T1000 (cell line): ENCODE results near the gene PAPPA.

Source experiments
- DNase-seq: peaks from one replicate; lab custom pipeline; 2025; ENCODE audit warnings: mixed read lengths; lab: John Stamatoyannopoulos, UW

Gene PAPPA

DNA sequence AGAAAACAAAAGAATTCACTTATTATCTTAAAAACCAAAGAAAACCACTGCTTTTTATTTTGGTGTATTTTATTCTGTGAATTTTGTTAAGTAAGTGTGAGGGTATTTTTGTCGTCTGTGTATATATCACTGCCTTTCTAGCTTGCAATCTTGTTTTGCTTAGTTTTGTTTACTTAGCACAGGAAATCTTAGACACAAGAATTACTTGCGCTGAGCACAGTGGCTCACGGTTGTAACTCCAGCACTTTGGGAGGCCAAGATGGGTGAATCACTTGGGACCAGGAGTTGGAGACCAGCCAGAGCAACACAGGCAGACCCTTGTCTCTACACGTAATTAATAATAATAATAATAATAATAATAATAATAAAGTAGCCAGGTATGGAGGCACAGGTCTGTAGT is 230.3 kb downstream of the PAPPA start:
- DNase-seq = no peak

DNA sequence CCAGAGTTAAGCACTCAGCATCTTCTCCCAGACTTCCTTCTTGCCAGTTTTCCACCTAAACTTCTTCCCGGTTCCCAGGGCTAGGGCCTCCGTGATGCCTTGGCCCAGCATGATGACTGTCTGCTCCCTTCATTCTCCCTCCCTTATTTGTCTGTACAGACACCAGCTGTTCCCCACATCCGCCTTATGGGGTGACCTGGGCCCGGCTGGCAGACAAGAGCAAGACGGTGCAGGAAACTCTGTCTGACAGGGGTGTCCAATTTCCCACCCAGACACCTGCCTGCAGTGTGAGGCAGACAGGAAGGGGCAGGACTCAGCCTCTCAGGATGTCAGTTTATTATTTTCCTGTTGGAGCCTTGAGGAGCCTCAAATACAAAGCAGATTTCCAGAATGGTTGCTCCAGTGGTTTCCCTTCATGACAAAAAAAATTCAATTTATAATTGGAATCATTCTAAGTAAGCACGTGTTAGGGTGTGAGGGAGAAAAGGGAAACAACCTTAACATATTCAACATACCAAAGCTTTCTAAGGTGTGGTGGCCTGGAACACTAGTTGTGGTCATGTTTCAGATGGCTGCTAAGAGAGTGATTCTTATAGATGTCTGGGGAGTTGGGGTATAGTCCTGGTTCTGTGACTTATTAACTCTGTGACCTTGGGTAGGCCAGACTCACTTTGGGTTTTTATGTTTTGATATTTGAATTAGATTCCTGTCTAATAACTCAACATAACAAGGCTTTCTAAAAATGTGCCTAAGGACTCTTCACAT is 234.5 kb downstream of the PAPPA start:
- DNase-seq = no peak

DNA sequence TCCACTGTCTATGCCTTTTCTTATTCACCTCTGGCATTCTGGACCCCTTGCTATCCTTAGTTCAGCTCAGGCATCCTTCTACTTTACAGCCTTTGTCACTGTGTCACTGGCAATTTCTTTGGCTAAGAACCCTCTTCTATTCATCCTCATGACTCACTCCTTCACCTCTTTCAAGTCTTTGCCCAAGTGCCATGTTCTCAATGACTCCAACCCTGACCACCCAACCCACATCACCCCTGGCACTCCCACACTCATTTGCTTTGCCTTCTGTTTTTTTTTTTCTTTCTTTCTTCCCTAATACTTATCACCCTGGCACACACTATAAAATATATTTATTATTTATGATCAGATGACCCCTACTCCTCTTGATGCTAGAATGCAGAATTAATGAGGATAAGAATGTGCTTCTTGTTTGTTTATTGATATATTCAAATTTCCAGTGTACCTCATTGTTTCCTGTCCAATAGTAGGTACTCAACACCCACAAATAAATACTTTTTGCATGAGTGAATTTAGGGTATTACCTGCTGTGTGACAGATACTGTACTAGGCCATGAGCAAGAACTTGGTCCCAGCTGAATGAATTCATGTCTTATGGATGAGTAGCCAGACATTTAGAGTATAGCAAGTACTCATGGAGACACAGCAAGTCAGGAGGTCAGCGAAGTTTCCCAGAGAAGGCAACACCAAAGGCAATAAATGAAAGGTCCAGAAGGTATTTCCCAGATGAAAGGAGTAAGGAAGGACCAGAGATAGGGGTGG is 236.1 kb downstream of the PAPPA start:
- no peak for DNase-seq

DNA sequence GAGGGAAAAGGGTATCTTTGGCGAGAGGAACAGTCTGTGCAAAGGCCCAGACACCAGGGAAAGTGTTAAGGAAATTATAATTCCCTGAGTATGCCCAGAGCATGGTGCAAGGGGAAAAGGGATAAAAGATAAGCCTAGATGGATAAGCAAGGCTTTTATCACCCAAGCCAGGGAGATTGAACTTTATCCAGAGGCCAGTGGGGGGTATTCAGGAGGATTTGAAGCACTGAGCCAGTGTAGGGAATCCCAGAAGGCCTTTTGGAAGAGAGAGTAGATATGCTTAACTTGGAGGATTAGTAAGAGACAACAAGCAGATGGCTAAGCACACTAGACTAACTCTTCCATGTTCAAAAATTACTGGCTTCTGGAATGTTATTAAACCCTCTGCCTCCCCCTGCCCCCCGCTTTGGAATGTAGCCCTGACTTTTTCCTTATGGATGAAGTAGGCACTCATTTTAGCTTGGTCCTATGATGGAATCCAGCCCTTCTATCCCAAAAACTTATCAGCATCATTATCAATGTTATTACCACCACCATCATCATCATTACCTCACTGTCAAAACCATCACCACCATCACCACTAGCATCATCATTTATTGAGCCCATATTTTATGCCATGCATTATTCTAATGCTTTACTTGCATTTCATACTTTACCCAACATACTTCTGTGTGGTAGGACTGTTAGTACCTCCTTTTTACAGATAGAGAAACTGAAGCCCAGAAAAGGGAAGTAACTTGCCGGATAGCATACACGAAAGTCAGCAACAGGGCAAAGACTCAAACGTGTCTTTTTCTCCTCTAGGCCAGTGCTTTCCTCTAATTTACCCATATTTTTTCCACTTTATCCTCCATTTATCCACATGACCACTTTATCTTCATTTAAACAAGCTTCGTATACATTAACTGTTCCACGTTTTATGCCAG is 237.0 kb downstream of the PAPPA start:
- no peak for DNase-seq

DNA sequence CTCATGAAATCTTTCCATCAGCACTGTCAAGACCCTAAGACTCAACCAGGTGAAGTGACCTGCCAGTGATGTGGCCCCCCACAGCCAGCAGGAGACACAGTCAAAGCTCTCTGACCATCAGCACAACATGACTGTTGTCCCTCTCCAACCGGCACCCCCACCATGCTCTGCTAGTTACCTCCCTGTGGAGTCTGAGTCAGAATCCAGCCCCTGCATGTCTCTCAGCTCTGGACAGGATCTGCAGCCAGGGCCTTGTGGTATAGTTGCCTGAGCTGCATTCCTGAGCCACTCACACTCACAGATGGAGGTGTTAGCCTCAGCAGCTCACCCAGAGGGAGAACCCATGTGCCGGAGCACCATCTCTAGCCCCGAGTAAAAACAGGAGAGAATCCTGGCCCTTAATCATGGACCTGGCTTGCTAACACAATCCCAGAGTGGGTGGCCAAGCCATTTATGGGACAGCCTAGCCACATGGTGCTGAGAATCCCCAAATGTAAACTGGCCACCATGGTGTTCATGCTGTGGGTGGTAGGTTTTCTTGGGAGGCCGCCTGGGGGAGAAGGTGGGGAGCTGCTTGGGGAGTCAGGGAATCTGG is 237.8 kb downstream of the PAPPA start:
- no peak for DNase-seq

DNA sequence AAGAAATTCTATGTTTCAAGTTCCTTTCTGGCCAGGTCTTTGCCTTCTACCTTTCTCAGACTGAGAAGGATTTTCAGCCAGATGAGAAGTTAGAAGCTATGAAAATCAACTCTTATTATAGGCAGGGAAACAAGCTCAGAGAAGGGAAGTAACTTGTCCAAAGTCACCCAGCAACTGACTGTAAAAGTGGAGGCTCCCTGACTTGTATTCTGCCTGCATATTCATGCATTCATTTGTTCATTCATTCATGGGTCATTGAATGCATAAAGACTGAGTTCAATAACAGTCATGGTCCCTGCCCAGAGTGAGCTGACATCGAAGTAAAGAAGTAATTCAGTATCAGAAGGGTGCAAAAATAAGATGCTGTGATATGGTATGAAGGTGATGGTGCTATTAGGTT is 239.6 kb downstream of the PAPPA start:
- DNase-seq = no peak

DNA sequence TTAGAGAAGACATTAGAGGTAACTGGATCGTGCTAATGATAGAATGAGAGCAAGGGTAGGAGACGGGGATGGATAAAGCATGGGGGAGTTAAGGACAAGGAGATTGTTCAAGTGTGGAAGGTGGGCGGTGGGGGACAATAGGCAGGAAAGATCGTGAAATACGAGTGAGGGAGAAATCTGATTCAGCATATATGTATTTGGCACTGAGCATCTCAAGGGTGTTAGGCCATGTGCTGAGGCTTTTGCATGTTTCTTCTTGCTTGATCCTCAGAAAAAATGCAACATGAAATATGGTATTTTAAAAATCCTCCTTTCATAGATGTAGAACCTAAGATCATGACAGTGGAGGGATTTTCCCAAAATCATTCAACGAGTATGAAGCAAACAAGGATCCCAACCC is 240.5 kb downstream of the PAPPA start:
- DNase-seq = no peak

DNA sequence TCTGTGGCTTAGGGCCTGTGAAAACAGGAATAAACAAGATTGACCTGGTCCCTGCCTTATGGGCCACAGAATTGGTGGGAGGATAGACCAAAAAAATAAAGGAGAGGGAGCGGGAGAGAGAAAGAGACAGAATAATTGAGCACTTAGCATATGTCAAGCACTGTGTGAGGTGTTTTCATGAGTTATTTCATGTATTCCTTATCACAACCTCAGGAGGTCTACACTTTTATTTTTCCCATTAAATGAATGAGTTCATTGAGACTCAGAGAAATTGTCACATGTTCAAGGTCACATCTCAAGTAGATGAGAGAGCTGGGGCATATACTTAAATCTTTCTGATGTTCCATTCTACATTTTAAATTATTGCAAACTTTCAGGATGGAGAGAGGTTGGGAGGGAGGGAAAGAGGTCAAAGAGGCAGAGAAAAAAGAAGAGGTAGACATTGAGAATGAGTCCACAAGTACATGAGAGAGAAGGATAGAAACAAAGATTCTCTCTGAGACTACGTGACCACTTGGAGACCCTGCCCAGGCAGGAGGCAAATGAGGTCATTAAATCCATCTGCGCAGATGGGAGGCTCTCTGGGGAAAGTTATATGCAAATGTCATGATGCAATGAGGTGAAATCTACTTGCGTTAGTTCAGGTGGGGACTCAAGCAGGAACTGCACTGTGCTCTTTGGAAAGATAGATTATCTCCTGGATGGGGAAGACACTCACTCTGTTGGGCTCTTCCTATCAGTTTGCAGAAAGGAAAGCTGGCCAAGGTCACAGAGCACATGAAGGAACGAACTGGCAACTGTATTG is 241.5 kb downstream of the PAPPA start:
- no peak for DNase-seq

DNA sequence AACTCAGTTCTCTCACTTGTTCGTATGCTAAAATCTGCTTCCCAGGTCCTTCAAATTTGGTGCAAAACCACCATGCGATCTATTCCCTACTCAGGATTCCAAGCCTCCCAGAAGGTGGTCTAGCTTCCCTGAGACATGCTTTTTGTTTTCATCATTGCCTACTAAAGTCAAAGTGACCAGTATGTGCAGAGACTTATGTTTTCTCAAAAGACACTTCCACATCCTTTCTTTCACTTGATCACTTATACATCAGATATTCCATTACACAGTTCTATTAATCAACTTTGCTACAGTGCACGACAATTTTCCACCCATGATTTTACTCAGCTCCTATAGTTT is 242.1 kb downstream of the PAPPA start:
- DNase-seq = no peak

DNA sequence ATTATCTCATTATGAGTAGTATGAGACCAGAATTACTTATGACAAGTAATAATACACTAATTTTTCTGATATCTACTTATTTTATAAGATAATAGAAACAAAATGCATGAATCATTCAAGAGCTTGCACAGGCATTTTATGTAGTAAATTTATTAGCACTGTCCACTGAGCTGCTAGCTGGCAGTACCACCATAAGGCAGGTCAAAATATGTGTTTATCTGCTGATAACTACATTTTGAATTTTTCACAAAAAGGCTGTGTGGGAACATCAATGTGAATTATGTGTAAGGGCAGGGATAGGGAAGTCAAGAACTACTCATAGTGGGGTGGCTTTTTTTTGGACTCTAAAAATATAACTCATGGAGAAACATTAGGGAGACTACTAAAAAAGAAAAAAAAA is 249.6 kb downstream of the PAPPA start:
- DNase-seq = no peak

DNA sequence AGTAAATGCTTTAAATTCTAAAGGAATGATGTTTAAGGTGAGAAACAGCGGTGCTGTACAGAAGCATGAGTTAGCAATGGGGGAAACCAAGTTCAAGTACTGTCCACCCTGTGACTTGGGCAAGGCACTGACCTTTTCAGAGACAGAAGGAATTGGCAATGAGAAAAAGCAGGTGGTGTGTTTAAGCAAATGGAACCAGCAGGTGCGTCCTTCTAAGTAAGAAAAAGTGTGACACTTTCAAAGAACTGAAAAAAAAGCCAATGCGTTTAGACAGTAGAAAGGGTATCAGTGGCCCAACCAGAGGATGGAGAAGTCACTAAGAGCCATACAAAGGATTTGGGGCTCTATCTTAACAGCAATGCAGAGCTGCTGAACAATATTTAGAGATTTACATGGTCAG is 250.6 kb downstream of the PAPPA start:
- DNase-seq = no peak

DNA sequence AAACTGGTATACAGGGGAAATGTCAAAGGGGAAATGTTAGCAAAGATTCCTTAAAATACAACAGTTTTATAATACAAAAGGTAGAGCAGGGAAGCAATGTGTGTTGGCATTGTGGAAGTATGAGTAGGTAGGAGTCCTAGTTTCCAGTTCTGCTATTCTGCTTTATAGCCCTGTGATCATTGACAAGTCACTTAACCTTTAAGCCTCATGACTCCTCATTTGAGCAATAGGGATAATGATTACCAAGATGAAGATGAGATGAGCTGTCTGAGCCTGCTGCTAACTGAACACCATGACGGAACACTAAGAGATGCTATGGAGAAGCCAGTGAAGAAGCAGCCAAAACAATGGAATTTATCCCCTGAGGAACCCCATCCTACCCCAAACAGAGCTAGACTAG is 251.7 kb downstream of the PAPPA start:
- no peak for DNase-seq

DNA sequence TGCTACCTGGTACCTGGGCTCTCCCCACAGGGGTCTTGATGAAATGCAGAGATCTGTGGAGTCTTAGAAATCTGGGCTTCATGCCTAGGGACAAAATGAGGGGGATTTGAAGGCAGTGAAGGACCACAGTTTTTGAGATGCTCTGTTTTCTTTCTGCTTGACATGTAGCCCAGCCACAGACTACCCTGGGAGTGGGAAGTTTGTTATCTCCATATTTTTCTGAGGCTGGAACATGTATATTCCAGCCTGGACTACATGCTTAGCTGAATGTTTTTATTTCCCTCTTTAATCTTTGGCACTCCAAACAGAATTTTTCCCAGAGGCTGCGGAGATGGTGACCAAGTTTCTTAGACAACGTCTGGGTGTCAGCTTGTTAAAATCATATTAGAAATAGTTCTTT is 252.9 kb downstream of the PAPPA start:
- no peak for DNase-seq

DNA sequence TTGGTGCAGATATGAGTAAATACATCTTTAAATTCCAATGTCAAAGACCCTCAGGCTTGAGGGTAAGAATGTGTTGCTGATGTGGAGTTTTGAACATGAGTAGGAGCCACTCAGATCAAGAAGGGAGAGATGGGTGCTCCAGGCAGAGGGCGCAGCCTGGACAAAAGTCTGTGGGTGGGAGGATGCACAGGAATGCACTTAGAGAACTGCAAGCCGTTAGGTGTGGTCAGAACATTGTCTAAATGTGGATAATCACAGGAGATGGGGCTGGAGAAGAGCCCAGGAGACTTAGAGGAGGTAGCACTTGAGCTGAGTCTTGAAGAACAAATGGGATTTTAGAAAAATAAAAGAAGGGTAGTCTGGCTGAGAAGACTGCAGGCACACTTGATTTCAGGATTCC is 255.5 kb downstream of the PAPPA start:
- DNase-seq = no peak

DNA sequence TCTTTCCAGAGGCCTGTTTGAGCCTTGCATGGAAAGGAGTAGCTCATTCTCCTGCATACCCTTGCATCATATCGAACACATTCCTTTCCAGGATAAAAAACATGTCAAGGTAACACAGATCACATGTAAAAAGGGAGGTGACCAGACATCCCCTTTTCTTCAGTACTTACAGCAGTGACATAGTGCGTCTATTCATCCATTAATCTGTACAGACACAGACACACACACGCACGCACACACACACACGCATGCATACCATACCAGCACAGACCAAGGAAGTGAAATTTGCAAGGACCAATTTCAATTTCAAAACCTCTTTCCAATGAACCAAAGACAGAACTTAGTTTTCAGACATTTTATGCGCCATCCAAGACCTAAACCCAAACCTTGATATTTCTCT is 256.0 kb downstream of the PAPPA start:
- no peak for DNase-seq

DNA sequence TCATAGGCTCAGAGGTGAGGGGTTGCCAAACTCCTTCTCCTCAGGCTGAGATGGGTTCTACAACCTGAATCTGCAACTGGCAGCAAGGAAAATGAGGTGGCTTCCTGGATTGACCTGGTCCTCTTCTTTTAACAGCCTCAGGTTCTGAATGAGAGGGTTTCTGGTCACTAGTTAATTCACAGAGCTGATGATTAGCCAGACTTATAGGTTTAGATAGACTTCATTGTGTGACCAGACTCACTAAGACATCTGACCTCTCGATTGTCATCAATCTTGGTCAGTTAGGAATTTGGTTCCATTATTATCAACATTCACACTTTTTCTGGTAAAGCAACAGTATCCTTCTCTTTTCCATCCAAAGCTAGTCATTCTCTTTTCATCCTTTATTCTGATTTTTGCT is 257.9 kb downstream of the PAPPA start:
- no peak for DNase-seq

DNA sequence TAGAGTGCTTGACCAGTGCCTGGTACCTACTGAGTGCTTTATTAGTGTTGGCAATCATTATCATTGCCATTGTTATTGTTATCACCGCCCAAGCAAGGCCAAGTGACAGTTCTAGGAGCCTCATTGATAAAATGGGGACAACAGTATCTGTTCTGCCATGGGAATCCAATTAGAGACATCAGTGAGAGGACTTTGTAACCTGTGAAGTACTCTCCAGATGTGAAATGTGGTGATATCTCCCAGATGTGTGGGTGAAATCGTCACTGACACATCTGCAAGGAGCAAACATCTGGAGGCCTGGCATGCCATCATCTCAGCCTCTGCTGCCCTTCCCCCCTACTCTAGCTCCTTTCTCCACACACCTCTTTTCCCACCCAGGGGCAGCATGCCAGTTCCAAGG is 260.8 kb downstream of the PAPPA start:
- no peak for DNase-seq

DNA sequence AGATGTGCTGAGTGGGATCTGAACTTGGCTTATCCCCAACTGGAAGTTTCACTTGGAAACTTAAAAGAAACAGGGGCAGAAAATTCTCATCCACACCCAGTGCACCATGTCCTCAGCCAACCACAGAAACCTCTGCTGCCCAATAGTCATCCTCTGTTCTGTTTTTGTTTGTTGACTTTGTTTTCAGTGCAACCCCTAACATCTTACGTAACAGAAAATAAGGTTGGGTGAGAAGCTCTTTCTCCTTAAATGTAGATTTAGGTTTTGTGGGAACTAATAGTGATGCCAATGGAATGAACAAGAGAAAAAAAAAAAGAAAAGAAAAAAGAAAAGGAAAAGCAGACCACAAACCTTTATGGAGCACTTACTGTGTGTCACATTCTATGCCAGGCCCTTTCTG is 262.8 kb downstream of the PAPPA start:
- DNase-seq = no peak

DNA sequence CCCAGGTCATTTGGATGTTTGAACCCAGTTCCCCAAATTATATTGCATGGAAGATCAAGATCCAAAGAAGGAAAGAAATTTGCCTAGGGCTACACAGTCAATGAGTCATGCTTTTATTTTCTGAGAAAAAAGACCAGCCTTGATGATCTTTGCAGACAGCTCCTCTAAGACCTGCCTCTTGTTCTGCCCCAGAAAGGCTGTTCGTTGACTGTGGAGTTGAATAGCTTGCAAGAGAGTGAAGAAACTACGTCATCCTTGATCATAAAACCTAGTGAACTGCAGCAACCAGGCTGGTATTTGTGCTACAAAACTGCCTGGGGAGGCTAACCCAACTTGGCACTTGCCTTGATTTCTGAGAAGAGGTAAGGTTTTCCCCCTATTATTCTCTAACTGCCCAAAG is 263.9 kb downstream of the PAPPA start:
- no peak for DNase-seq

DNA sequence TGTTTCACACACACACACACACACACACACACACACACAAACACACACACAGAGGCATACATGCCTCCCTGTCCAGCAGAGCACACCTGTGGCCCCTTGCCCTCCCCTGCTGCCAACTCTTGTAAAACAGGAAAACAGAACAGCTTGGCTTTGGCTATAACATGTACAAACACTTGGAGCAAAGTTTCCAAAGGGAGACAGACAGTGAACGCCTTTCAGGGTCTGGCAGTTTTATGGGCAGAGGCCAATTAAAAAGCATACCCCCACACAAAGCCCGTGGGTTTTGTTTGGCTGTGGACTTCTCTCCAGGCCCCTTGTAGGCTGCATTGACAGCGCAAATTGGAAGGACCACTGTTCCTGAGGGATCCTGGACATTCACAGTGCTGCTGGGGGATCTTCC is 265.6 kb downstream of the PAPPA start:
- DNase-seq = no peak

DNA sequence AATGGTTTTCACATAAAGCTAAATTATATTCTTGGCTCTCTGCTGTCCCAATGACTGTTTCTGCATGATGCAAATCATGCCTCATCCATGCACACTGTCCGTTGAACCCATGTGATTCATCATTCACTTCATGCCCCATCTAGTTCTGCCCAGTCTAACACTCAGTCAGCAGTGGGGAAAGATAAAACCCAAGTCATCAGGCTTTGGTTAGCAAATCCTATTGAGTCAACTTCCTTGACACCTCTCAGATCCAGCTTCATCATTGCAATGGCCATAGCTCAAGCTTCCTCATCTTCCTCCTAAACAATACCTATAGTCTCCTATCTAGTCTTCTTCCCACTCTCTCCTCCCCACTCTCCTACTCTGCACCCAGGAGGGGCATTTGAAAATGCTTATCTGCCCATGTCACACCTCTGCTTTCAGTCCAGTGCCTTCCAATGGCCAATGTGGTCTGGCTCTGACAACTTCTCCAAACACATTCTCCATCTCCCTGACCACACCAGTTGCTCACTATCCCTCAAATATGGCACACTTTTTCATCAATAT is 267.5 kb downstream of the PAPPA start:
- no peak for DNase-seq
